GM12873 (cell line): ENCODE measurements around the gene PCDH17.

Experiments
- CTCF ChIP-seq: IDR thresholded peaks from 2 replicates; pipeline ENCODE4 v1.5.1; 2012; ENCODE audit warnings: low read depth, mild to moderate bottlenecking, moderate library complexity, low read length, control low read depth; ENCODE audit not compliant: insufficient read depth; ENCODE audit errors: missing control alignments

PCDH17 gene

GRCh38 chr13:57739543-57740190 lies 108.1 kb downstream of the PCDH17 start:
- no peak for TF ChIP-seq CTCF

- TF ChIP-seq CTCF: no peak
Observed at GRCh38 chr13:57740719-57741118, 109.2 kb downstream of the PCDH17 start.

GRCh38 chr13:57748096-57748495 lies 116.6 kb downstream of the PCDH17 start:
- no peak for TF ChIP-seq CTCF

- TF ChIP-seq CTCF: no peak
Observed at GRCh38 chr13:57760951-57761350, 129.4 kb downstream of the PCDH17 start.

GRCh38 chr13:57763689-57764088 lies 132.1 kb downstream of the PCDH17 start:
- TF ChIP-seq CTCF: no peak
